GM19023 (cell line): ENCODE measurements around the gene DYNLT1.
"Not testable (repeated sequence)": the region's sequence is repeated elsewhere in the genome, so short reads cannot be mapped to it uniquely, and the experiment has no call there.

Experiments used
- ATAC-seq: cut with Tn5 transposase; IDR thresholded peaks from one replicate; pipeline ENCODE4 v1.9.1; 2021; ENCODE audit warnings: mild to moderate bottlenecking, moderate library complexity; ENCODE audit not compliant: unreplicated experiment

Gene DYNLT1

GRCh38 chr6:158663625-158664165, 19.2 kb upstream of the DYNLT1 start:
- no peak for ATAC-seq

GRCh38 chr6:158662954-158663624, 18.5 kb upstream of the DYNLT1 start:
- no peak for ATAC-seq

DNA sequence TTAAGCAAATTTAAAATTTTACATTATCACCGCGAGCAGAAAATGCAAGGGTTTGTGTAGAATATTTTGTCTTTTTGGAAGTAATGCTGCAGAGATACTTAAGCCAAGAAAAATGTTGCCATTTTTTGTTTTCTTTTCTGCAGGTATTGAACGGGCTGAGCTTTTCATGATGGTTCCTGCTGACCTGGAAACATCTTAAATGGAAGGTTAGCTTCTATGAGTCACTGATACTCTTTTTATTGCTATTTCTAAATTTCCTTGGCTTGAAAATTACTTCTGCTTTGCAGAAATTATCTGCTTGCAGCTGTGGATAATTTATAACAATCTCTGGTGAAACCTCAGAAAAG, 18.0 kb upstream of the DYNLT1 start:
- ATAC-seq = no peak

- ATAC-seq = no peak
These were observed 16.7 kb upstream of the DYNLT1 start for GRCh38 chr6:158661156-158661685.

DNA sequence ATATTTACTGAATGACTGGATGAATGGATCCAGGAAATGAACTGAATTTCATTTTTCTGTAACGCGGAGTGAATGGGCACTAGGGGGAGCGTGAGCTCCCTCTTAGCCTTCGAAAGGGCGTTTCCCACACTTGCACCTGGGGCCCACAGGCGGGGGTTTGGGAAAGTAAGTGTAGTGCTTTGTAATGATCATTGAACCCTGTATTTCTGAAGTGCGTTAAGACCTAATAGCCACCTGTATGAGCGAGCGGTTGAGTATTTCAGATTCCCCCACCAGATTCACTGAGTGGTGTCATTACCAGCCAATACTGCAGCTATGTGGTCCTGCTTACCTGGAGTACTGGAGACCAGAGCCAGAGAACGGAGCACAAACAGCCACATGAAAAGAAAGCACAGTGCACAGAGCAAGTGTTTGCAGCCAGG, 15.8 kb upstream of the DYNLT1 start:
- ATAC-seq = no peak

DNA sequence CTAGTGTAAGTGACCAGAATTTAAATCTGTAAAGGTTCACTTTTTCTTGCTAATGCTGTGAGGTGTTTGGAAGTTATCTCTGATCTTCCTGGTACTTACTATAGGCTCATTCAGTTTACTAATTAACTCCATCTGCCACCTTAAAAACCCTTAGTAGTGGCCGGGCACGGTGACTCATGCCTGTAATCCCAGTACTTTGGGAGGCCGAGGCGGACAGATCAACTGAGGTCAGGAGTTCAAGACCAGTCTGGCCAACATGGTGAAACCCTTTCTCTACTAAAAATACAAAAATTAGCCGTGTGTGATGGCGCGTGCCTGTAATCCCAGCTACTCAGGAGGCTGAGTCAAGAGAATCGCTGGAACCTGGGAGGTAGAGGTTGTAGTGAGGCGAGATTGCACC, 12.4 kb upstream of the DYNLT1 start:
- not testable (repeated sequence) for ATAC-seq

- ATAC-seq = no peak
These were observed 11.3 kb upstream of the DYNLT1 start for GRCh38 chr6:158655569-158656450.

GRCh38 chr6:158654960-158655489, 10.5 kb upstream of the DYNLT1 start:
- ATAC-seq = no peak

DNA sequence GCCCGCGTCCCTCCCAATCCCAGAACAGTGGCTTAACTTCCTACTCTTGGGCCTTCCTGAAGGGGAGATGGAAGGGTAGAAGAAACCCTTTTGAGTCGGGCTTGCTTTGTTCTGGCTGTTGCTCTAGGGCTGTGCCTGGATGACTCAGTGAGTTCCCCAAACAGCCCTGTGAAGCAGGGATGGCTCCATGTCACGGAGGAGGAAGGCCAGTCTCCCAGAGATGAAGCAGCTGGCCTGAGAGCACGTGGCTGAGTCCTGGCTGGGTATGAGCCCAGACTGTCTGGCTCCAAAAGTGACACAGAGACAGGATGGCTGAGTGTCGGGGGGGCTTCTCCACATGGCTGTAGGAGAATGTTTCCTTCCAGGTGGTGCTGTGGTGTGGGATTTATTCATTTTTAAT, 10.0 kb upstream of the DYNLT1 start:
- ATAC-seq = no peak

- ATAC-seq = peak; percentile 55
These were observed 9.2 kb upstream of the DYNLT1 start for GRCh38 chr6:158653577-158654354.

DNA sequence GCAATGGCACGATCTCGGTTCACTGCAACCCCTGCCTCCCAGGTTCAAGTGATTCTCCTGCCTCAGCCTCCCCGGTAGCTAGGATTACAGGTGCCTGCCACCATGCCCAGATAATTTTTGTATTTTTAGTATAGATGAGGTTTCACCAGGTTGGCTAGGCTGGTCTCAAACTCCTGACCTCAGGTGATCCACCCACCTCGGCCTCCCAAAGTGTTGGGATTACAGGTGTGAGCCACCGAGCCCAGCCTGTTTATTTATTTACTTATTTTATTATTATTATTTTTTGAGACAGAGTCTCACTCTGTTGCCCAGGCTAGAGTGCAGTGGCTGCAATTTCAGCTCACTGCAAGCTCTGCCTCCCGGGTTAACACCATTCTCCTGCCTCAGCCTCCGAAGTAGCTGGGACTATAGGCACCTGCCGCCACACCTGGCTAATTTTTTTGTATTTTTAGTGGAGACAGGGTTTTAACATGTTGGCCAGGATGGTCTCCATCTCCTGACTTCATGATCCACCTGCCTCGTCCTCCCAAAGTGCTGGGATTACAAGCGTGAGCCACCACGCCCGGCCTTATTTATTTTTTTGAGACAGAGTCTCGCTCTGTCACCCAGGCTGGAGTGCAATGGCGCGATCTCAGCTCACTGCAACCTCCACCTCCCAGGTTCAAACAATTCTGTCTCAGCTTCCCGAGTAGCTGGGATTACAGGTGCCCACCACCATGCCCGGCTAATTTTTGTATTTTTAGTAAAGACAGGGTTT, 7.6 kb upstream of the DYNLT1 start:
- ATAC-seq = not testable (repeated sequence)

DNA sequence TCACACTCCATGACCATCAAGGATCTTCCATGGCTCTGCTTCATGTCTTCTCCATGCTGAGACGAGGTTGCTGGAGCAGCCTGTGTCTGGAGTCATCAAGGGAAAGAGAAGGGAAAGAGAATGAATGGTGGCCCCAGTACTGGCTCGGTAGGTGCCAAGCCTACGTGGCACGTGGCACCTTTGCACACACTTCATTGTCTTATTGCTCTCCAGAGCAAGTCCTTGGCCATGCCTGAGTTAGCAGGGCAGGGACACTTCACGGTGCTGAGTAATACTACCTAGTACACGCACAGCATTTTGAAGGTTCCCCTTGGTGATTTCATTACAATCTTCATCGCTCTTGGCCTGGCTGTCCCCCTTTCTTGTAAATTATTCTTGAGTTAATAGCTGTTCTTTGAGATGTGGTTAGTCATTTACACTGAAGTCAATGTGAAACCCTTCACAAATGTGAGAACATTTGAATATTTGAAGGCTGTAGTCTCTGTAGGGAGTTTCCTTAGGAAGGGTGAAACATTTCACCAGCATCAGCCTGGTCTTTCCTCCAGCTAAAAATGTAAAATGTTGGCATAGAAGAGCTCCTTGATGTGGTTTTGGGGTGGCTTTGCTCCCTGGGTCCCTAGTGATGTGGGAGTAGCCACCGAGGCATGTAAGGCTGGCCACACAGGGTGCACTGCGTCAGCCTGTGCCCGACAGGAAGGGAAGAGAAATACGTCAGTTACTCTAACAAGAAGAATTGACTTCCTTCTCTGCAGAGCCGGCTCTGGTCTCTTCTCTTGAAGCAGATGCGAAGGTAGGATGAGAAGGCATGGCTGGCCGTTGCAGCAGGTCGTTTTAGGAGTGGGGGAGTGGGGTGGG, 5.0 kb upstream of the DYNLT1 start, which contains the start of gene SYTL3:
Gene SYTL3 (plus strand): TSS at position 766 of the 855 bp plus-strand sequence. CDS start 13,215 bp downstream, outside the sequence.
- ATAC-seq = peak; percentile 43

- ATAC-seq = no peak
These were observed 4.2 kb upstream of the DYNLT1 start for GRCh38 chr6:158648682-158649131.

GRCh38 chr6:158647501-158647900, 3.0 kb upstream of the DYNLT1 start:
- ATAC-seq = no peak

GRCh38 chr6:158646023-158646910, 1.7 kb upstream of the DYNLT1 start:
- no peak for ATAC-seq

DNA sequence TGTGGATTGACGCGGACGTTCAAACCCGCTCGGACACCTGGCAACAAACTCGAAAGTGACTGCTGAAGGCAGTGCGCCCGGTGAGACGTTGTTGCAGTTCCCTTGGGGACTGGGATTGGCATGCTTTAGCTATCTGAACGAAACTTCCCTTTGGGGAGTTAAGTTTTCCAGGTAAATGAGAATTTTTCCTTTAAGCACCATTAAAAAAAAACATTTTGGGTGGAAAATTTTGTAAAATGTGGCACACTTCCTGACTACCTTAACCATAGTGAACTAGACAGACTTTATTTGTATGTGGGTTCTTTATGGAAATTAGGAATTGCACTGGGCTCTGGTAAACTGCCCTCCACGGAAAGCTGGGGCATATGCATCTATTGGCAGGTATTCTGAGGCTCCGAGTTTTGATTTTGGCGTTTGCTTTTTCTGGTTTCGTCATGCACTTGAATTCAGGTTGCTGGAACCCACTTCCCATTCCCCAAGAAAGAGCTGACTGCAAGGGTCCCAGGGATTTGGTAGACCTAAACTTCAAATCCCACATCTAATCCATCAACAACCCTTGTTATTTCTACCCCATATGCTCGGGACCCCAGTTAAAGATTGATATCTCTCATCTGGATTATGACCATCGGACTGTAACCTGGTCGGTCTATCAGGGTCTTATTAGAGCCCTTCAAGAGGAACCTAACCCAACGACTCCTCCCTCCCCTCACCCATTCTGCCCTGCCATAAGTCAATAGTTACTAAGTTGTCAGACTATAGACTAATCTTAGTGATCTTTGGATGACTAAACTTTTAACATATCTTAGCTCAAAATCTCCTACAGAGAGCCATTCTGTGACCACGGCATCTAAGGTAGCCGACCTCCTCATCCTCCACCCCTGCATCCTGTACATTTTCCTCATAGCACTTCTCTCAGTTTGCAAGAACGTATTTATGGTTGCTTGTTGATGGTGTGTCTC, 800 bp upstream of the DYNLT1 start:
- ATAC-seq = no peak

DNA sequence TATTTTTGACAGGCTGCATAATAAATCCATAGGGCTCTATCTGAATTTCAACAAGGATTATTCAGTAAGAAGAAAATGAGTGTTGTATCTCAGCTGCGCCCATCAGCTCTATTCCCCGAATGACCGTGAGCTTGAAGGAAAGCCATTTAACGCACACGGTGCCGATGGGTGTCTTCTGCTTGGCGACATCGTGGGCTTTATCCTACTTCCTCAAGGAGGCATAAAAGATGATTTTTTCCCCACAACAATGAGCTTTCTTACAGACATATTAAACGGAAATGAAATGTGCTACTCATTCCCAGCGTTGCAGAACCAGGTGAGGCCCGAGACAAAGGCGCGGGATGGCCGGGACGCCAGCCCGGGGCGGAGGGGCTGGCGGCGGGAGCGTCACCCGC, 710 bp downstream of the DYNLT1 start:
- ATAC-seq = no peak
